Naive B cell (primary cell): Measurements from ENCODE around the gene RANBP9. TPM values are rescaled to one million over a fixed set of nuclear protein-coding genes. Genes with fewer than 3 reads are reported as not detected.

Experiments
- polyA plus RNA-seq, 6 donors: library from polyadenylated mRNA; unstranded; fragments of 300-500 nt; fragmentation: Illumina TruSeq; gene quantifications; one replicate each; pipeline ENCODE4 v1.2.3, GENCODE V29; 2021; ENCODE audit warnings: low read depth in 6 of 6

RANBP9 gene
- polyA plus RNA-seq, 6 donors from 2014 or later = 2.2 to 5.0 (median 3.3) TPM

Other genes with a start within 250 kb of the RANBP9 start
- 10 to 100 TPM in 1 of 6 donors, 1 to 10 TPM in 5; 2.9 to 10.7 (median 5.4) TPM for gene GFOD1, start 224.2 kb downstream of the RANBP9 start, polyA plus RNA-seq
- 10 to 100 TPM; 10.4 to 14.7 (median 11.5) TPM for gene SIRT5, start 137.2 kb downstream of the RANBP9 start, polyA plus RNA-seq
- gene NOL7, start 96.5 kb downstream of the RANBP9 start, polyA plus RNA-seq = 100 to 1,000 TPM in 5 of 6 donors, 10 to 100 TPM in 1; 82.8 to 127 (median 118) TPM
- 10 to 100 TPM in 3 of 6 donors, 1 to 10 TPM in 3; 5.4 to 11.5 (median 9.8) TPM for gene MCUR1, start 102.7 kb upstream of the RANBP9 start, polyA plus RNA-seq
- gene RNF182, start 213.1 kb upstream of the RANBP9 start, polyA plus RNA-seq = not detected